Measurements from ENCODE around the gene PDIA2. TPM values are rescaled to one million over a fixed set of nuclear protein-coding genes. Genes with fewer than 3 reads are reported as not detected.

The PDIA2 gene
- total RNA-seq, 2 donors from 2014 or later: 0.52 to 5.4 TPM

GRCh38 chr16:260326-260725 is 22.6 kb upstream of the PDIA2 start:
- Histone ChIP-seq H3K27ac (no peak overlapping the region), H3K36me3 (peaks cover 72% of the 10 kb centered on the region), H3K27me3 (no peaks in the 10 kb centered on the region), H3K9me3 (no peaks in the 10 kb centered on the region), H3K4me1 (peaks cover 0 to 6% of the 10 kb centered on the region in 2 donors), H3K4me3 (no peak overlapping the region)
- TF ChIP-seq, protein P1, sequence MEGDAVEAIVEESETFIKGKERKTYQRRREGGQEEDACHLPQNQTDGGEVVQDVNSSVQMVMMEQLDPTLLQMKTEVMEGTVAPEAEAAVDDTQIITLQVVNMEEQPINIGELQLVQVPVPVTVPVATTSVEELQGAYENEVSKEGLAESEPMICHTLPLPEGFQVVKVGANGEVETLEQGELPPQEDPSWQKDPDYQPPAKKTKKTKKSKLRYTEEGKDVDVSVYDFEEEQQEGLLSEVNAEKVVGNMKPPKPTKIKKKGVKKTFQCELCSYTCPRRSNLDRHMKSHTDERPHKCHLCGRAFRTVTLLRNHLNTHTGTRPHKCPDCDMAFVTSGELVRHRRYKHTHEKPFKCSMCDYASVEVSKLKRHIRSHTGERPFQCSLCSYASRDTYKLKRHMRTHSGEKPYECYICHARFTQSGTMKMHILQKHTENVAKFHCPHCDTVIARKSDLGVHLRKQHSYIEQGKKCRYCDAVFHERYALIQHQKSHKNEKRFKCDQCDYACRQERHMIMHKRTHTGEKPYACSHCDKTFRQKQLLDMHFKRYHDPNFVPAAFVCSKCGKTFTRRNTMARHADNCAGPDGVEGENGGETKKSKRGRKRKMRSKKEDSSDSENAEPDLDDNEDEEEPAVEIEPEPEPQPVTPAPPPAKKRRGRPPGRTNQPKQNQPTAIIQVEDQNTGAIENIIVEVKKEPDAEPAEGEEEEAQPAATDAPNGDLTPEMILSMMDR (IDR thresholded peaks at IDR 0.05): no peak
- no peak for DNase-seq (ENCODE audit: low spot score)

DNA sequence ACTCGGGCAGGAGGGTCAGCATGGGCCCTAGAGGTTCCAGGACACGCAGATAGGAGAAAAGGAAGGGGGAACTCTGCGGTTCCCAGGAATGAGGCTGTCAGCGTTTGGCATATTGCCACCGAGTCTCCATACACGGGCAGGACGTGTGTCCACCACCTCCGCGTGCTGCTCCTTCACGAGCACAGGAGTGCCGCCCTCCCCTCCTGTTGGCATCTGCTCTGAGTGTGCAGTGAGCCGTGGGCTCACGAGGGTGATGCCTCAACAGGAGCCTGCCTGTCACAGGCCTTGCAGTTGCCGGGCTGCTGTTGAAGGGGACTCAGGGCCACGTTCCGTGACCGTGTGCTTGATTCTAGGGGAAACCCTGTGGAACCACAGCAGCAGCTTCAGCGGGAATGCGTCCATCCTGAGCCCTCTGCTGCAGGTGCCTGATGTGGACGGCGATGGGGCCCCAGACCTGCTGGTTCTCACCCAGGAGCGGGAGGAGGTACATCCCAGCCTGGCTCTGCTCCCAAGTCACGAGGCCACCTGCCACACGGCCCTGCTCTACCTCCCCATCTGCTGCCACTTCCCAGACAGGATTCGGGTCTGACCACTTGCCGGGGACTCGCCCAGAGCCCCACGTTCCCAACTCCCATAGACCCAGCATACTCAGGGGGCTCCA is 21.8 kb upstream of the PDIA2 start:
- no peaks in the 10 kb centered on the region for H3K27me3 ChIP-seq
- no peaks in the 10 kb centered on the region for H3K9me3 ChIP-seq
- peaks cover 0 to 14% of the 10 kb centered on the region in 2 donors for H3K4me1 ChIP-seq
- peak overlapping the region in 1 of 2 donors; percentile 3 for H3K27ac ChIP-seq
- DNase-seq (ENCODE audit: low spot score): no peak
- H3K36me3 ChIP-seq: peaks cover 65% of the 10 kb centered on the region
- no peak overlapping the region for H3K4me3 ChIP-seq
- TF ChIP-seq, protein P1 (IDR thresholded peaks at IDR 0.05): no peak

GRCh38 chr16:262121-262745 is 20.7 kb upstream of the PDIA2 start:
- H3K9me3 ChIP-seq: no peaks in the 10 kb centered on the region
- no peak overlapping the region for H3K4me3 ChIP-seq
- no peak for DNase-seq (ENCODE audit: low spot score)
- TF ChIP-seq, protein P1 (IDR thresholded peaks at IDR 0.05): no peak
- no peaks in the 10 kb centered on the region for H3K27me3 ChIP-seq
- peaks cover 64% of the 10 kb centered on the region for H3K36me3 ChIP-seq
- peaks cover 0 to 15% of the 10 kb centered on the region in 2 donors for H3K4me1 ChIP-seq
- no peak overlapping the region for H3K27ac ChIP-seq

- no peak overlapping the region for H3K27ac ChIP-seq
- TF ChIP-seq, protein P1 (IDR thresholded peaks at IDR 0.05): no peak
- DNase-seq (ENCODE audit: low spot score): no peak
- H3K27me3 ChIP-seq: no peaks in the 10 kb centered on the region
- H3K4me3 ChIP-seq: no peak overlapping the region
- H3K36me3 ChIP-seq: peaks cover 64% of the 10 kb centered on the region
- H3K9me3 ChIP-seq: no peaks in the 10 kb centered on the region
- H3K4me1 ChIP-seq: peaks cover 0 to 15% of the 10 kb centered on the region in 2 donors
These were observed 19.7 kb upstream of the PDIA2 start for GRCh38 chr16:263182-263774.

DNA sequence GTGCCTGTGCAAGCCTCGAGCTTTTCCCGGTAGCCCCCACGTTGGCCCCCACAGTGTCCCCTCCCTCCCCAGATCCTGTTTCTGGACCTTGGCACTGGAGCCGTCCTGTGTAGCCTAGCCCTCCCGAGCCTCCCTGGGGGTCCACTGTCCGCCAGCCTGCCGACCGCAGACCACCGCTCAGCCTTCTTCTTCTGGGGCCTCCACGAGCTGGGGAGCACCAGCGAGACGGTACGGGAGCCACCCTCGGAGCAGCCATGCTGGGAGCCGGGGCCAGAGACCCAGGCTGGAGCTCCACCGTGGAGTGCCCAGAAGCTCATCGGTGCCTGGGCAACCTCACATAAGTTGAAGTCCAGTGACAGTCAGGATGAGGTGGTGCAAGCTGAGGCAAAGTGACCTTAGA is 19.0 kb upstream of the PDIA2 start:
- no peak for DNase-seq (ENCODE audit: low spot score)
- Histone ChIP-seq H3K9me3 (no peaks in the 10 kb centered on the region), H3K4me1 (peaks cover 0 to 15% of the 10 kb centered on the region in 2 donors), H3K27ac (no peak overlapping the region), H3K4me3 (no peak overlapping the region), H3K27me3 (no peaks in the 10 kb centered on the region), H3K36me3 (peaks cover 58% of the 10 kb centered on the region)
- TF ChIP-seq, protein P1 (IDR thresholded peaks at IDR 0.05): no peak

Measured in right atrium auricular region (tissue), 2 donors.